Testis (tissue), 3 donors: Measurements from ENCODE around the gene GUCA1C. TPM values are rescaled to one million over a fixed set of nuclear protein-coding genes. Genes with fewer than 3 reads are reported as not detected.

Experiments used
- DNase-seq: peaks from one replicate; pipeline ENCODE4 v3.0.0-alpha.2; 2019
- H3K27ac ChIP-seq, 2 donors: fragments of 200-600 bp; sonication (generic); one replicate each; pipeline ENCODE4 v1.5.1; 2019
- H3K27me3 ChIP-seq: fragments of 200-600 bp; sonication (generic); one replicate; pipeline ENCODE4 v1.5.1; 2019
- H3K36me3 ChIP-seq: fragments of 200-600 bp; sonication (generic); one replicate; pipeline ENCODE4 v1.5.1; 2017; ENCODE audit warnings: low read depth; ENCODE audit errors: missing control alignments
- H3K4me1 ChIP-seq: fragments of 200-600 bp; sonication (generic); one replicate; pipeline ENCODE4 v1.5.1; 2019
- H3K4me3 ChIP-seq, 2 donors: fragments of 200-600 bp; sonication (generic); one replicate each; pipeline ENCODE4 v1.5.1; 2017 to 2019
- H3K9me3 ChIP-seq: fragments of 200-600 bp; sonication (generic); one replicate; pipeline ENCODE4 v1.5.1; 2017
- CTCF ChIP-seq, 3 experiments: fragments of 450-650 bp in 2 of 3; fragments of 200-600 bp in 1 of 3; sonication (generic) in 1 of 3; IDR thresholded peaks; one replicate each; pipeline ENCODE4 v1.5.1; 2016 to 2019; ENCODE audit warnings: antibody characterized with exemption in 3 of 3, mild to moderate bottlenecking in 2 of 3, moderate library complexity in 1 of 3
- POLR2A ChIP-seq: fragments of 450-650 bp; IDR thresholded peaks from one replicate; pipeline ENCODE4 v1.6.1; 2017; ENCODE audit warnings: antibody characterized with exemption, mild to moderate bottlenecking, moderate library complexity
- WGBS, 2 donors: methylation state at CpG; one replicate each; pipeline ENCODE4 v1.1.5; 2018; 5-methylcytosine and 5-hydroxymethylcytosine counted together
- intact Hi-C: fragments of 100-400 bp; cut with DNase I; formaldehyde crosslinking; loops from one replicate; pipeline ENCODE4 v1.15.1; 2023; ENCODE audit warnings: low total_unique reads
- polyA plus RNA-seq: library from polyadenylated mRNA; stranded (reverse); fragments of 350-450 nt; fragmentation: Illumina TruSeq; extraction: RNeasy Lipid Tissue Mini Kit (QIAGEN cat#74804); gene quantifications from one replicate; pipeline ENCODE4 v1.2.3, GENCODE V29; 2014; ENCODE audit warnings: low read depth, low replicate concordance; ENCODE audit not compliant: insufficient read depth
- total RNA-seq, 2 donors: library from RNA; depleted of rRNA; stranded (reverse); fragments of >200 nt; gene quantifications; one replicate each; pipeline ENCODE4 v1.2.3, GENCODE V29; 2016

Gene GUCA1C
- total and polyA plus RNA-seq, 3 donors from 2014 or later = 0.87 to 2.0 (median 1.1) TPM

GRCh38 chr3:108897883-108898282 is 55.8 kb downstream of the GUCA1C start:
- WGBS, 2 donors = 54 to 58% methylated on average over 3 of the region's 3 CpGs
- no peak for DNase-seq
- intact Hi-C loops = no loop called here
- Histone ChIP-seq H3K36me3 (no peaks in the 10 kb centered on the region), H3K27ac (no peak overlapping the region), H3K4me1 (no peaks in the 10 kb centered on the region), H3K9me3 (no peaks in the 10 kb centered on the region), H3K27me3 (no peaks in the 10 kb centered on the region), H3K4me3 (no peak overlapping the region)
- TF ChIP-seq CTCF (IDR thresholded peaks at IDR 0.05) (no peak), POLR2A (no peak)

DNA sequence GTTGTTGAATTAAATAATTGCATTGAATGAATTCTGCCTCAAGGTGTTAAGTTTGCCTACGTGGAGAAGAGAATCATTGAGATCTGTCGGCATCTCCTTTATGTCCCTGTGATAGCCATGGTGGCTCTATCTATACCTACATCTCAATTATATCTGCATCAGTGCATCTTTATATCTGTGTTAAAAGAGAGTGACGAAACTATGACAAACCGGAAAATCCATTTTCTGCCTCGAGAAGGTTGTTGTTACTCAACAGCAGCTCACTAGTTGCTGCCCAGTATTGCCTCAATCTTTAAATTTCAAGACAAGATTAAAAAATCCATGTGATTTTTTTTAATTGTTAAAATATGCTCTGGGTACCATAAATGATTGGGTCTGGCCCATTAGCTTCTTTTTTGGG is 58.7 kb downstream of the GUCA1C start:
- WGBS, 2 donors = 82 to 88% methylated on average over 5 of the region's 5 CpGs
- no peak overlapping the region for H3K27ac ChIP-seq
- intact Hi-C loops = no loop called here

GRCh38 chr3:108891833-108892232 is 61.8 kb downstream of the GUCA1C start:
- no peaks in the 10 kb centered on the region for H3K36me3 ChIP-seq
- no peaks in the 10 kb centered on the region for H3K4me1 ChIP-seq
- H3K4me3 ChIP-seq = no peak overlapping the region
- TF ChIP-seq CTCF (IDR thresholded peaks at IDR 0.05) = no peak
- TF ChIP-seq POLR2A = no peak
- no peak for DNase-seq
- no peaks in the 10 kb centered on the region for H3K27me3 ChIP-seq
- H3K27ac ChIP-seq = no peak overlapping the region
- intact Hi-C loops = no loop called here
- WGBS, 2 donors = 82 to 87% methylated on average over 3 of the region's 3 CpGs
- H3K9me3 ChIP-seq = no peaks in the 10 kb centered on the region

More for the DNA sequence above, 58.7 kb downstream of the GUCA1C start:
- TF ChIP-seq CTCF (IDR thresholded peaks at IDR 0.05) (no peak), POLR2A (no peak)
- Histone ChIP-seq H3K4me1 (no peaks in the 10 kb centered on the region), H3K9me3 (no peaks in the 10 kb centered on the region), H3K36me3 (no peaks in the 10 kb centered on the region), H3K4me3 (no peak overlapping the region), H3K27me3 (no peaks in the 10 kb centered on the region)
- DNase-seq = no peak

DNA sequence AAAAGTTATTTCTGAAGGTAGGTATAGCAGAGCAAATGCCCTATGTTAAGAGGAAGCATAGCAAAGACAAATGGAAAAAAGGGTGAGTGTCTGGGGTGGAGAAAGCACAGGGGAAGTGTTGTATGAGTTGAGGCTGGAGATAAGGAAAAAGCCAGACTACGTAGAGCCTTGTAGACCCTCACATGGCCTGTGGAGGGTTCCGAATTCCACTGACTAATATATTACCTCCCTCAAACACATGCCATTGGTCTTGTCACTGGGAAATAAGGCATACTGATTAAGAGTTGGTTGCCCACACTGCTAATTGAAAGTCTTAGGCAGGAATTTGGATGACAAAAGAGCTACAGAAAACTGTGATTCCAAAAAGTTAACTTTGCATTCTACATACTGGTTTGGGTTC is 65.9 kb downstream of the GUCA1C start:
- H3K27ac ChIP-seq = no peak overlapping the region
- no peak overlapping the region for H3K4me3 ChIP-seq
- no peaks in the 10 kb centered on the region for H3K36me3 ChIP-seq
- 80 to 84% methylated on average over 2 of the region's 2 CpGs for WGBS, 2 donors
- H3K27me3 ChIP-seq = no peaks in the 10 kb centered on the region
- no peak for TF ChIP-seq CTCF (IDR thresholded peaks at IDR 0.05)
- no peak for TF ChIP-seq POLR2A
- no peaks in the 10 kb centered on the region for H3K9me3 ChIP-seq
- no peak for DNase-seq
- H3K4me1 ChIP-seq = no peaks in the 10 kb centered on the region
- intact Hi-C loops = no loop called here

GRCh38 chr3:108887121-108887520 is 66.6 kb downstream of the GUCA1C start:
- WGBS, 2 donors = 40 to 77% methylated on average over 4 of the region's 4 CpGs
- TF ChIP-seq POLR2A (no peak), CTCF (IDR thresholded peaks at IDR 0.05) (no peak)
- Histone ChIP-seq H3K36me3 (no peaks in the 10 kb centered on the region), H3K4me1 (no peaks in the 10 kb centered on the region), H3K9me3 (no peaks in the 10 kb centered on the region), H3K27me3 (no peaks in the 10 kb centered on the region), H3K27ac (no peak overlapping the region), H3K4me3 (no peak overlapping the region)
- DNase-seq = no peak
- intact Hi-C loops = no loop called here
